Fibroblast of gingiva (primary cell): ENCODE results near the gene ACER3.
"Not testable (repeated sequence)": the region's sequence is repeated elsewhere in the genome, so short reads cannot be mapped to it uniquely, and the experiment has no call there.

Experiments
- DNase-seq: peaks from one replicate; pipeline ENCODE4 v3.0.0-alpha.2; 2011; ENCODE audit warnings: low read depth

ACER3 gene

GRCh38 chr11:76860539-76861475 is at the start of gene ACER3:
Gene ACER3, plus strand, starts transcription at chr11:76860918. Its CDS starts 59 bp downstream, at chr11:76860977.
- peak; percentile 83 for DNase-seq

DNA sequence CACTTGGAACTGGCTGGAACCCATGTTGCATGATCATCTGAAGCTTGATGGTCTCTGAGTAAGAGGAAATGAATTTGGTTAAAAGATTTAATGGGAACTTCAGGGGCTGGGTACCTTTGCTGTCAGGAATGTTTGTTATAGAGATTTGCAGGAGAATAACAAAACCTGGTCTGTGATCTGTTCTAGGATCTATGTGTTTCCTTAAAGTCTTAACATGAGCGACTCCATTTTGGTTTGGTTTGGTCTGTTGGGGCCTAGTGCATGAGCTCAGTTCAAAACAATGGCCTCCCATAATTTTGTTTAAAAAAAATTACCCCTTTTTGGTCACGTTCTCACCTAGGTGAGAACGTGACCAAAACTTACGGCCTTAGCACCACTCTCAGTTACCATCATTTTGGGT is 49.5 kb upstream of the ACER3 start:
- no peak for DNase-seq

DNA sequence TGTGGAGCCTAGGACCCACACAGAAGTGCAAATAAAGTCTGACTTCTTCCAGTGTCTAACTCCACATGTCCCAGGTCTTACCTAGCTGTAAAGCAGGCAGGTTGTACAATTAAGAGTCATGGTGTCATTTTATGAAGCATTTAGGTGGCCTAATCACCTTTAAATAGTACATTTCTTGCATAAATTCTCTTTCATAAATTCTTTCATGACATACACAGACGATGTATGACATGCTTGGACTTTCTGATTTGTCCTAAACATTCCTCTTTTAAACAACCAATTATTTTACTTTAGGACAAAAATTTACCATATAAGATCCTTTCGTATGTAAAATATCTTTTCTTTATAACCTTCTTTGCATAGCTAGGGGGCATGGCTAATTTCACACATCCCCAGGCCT is 46.3 kb upstream of the ACER3 start:
- no peak for DNase-seq

DNA sequence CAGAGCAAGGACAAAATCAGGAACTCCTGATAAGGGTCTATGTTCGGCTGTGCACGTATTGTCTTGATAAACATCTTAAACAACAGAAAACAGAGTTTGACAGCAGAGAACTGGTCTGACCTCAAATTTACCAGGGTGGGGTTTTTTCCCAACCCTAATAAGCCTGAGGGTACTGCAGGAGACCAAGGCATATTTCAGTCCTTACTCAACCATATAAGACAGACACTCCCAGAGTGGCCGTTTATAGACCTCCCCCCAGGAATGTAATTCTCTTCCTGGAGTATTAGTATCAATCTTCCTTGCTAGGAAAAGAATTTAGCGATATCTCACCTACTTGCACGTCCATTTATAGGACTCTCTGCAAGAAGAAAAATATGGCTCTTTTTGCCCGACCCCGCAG is 45.0 kb upstream of the ACER3 start:
- not testable (repeated sequence) for DNase-seq

DNA sequence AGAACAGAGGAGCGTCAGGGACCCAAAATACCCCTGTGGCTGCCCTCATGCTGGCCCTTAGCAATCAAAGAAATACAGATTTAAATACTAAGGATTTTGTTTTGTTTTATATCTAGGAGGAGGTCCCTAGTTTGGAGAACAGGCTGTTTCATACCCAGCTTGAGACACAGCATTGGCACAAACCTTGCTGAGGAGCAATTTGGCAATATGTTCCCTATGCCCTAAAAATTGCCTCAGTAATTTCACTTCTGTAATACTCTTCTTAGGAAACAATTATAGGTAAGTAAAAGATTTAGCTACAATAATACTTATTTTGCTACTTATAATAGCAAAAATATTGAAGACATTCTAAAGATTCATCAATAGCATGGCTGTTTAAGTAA is 40.5 kb upstream of the ACER3 start:
- DNase-seq, result no peak

DNA sequence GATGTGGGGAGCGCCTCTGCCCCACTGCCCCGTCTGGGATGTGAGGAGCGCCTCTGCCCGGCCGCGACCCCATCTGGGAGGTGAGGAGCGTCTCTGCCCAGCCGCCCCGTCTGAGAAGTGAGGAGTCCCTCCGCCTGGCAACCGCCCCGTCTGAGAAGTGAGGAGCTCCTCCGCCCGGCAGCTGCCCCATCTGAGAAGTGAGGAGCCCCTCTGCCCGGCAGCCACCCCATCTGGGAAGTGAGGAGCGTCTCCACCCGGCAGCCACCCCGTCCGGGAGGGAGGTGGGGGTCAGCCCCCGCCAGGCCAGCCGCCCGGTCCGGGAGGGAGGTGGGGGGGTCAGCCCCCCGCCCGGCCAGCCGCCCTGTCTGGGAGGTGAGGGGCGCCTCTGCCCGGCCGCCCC is 39.3 kb upstream of the ACER3 start:
- not testable (repeated sequence) for DNase-seq

DNA sequence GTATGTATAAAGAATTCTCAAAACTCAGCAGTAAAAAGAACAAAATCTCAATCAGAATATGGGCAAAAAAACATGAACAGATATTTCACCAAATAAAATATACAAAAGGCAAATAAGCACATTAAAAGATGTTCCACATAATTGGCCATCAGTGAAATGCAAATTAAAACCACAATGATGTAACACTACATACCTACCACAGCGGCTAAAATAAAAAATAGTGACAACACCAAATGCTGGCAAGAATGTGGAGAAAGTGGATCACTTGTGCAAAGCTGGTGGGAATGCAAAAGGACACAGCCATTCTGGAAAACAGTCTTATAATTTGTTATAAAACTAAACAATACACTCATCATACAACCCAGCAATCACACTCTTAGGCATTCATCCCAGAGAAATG is 38.3 kb upstream of the ACER3 start:
- no peak for DNase-seq

DNA sequence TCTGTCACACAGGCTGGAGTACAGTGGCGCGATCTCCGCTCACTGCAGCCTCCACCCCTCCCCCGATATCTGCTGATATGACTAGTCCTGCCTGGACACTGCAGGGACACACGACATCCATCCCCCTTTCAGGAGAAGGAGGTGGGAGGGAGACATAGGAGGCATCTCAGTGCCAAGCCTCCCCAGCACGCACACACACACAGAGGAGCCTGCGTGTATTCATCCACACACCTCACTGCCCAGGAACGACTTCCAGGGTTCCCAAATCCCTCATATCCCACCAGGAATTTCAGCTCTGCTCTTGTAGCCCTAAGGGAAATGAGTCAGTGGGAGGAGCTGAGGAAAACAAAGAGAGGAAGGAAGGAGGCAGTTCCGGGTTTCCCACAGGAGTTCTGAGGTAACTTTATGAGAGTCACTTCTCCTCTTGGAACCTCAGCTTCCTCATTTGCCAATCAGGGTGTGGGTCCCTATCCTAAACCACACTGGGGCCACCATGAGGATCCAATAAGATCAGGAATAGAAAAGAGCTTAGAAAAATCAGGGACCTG is 37.2 kb upstream of the ACER3 start:
- no peak for DNase-seq

DNA sequence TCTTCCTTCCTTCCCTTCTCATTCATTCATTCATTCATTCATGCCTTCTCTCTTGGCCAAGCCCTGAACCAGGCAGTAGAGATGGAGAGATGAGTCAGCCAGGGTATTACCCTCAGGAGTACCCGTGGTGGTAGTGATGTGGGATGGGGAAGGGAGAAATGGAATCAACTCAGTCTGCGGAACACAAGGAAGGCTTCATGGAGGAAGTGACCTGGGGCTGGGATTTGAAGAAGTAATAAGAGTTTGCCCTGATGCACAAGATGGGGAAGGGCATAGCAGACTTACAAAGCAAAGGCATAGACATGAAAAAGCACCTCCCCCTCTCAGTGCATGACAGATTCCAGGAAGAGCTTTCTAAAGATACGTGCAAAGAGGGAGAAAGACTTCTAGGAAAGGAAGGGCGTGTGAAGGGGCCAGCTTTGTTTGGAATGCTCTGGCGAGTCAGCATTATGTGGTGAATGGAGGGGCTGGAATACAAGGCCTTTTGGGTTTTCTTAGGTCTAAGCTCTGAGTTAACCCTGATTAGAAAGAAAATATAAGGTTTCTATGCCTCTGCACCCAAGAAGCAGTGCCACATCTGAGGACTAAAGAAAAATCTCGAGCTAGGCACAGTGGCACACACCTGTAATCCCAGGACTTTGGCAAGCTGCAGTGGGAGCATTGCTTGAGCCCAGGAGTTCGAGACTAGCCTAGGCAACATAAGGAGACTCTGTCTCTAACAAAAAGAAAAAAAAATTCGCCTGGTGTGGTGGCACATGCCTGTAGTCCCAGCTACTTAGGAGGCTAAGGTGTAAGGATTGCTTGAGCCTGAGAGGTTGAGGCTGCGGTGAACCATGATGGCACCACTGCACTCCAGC is 36.4 kb upstream of the ACER3 start:
- no peak for DNase-seq

- no peak for DNase-seq
Measured at GRCh38 chr11:76824980-76825725, 35.6 kb upstream of the ACER3 start.

GRCh38 chr11:76825726-76826396 is 34.9 kb upstream of the ACER3 start:
- DNase-seq, result no peak

DNA sequence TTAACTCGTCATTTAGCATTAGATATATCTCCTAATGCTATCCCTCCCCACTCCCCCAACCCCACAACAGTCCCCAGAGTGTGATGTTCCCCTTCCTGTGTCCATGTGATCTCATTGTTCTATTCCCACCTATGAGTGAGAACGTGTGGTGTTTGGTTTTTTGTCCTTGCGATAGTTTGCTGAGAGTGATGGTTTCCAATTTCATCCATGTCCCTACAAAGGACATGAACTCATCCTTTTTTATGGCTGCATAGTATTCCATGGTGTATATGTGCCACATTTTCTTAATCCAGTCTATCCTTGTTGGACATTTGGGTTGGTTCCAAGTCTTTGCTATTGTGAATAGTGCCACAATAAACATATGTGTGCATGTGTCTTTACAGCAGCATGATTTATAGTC is 34.2 kb upstream of the ACER3 start:
- DNase-seq, result not testable (repeated sequence)

DNA sequence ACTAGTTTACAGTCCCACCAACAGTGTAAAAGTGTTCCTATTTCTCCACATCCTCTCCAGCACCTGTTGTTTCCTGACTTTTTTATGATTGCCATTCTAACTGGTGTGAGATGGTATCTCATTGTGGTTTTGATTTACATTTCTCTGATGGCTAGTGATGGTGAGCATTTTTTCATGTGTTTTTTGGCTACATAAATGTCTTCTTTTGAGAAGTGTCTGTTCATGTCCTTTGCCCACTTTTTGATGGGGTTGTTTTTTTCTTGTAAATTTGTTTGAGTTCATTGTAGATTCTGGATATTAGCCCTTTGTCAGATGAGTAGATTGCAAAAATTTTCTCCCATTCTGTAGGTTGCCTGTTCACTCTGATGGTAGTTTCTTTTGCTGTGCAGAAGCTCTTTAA is 33.7 kb upstream of the ACER3 start:
- DNase-seq, result not testable (repeated sequence)

GRCh38 chr11:76830639-76831327 is 29.9 kb upstream of the ACER3 start:
- DNase-seq, result peak; percentile 65

DNA sequence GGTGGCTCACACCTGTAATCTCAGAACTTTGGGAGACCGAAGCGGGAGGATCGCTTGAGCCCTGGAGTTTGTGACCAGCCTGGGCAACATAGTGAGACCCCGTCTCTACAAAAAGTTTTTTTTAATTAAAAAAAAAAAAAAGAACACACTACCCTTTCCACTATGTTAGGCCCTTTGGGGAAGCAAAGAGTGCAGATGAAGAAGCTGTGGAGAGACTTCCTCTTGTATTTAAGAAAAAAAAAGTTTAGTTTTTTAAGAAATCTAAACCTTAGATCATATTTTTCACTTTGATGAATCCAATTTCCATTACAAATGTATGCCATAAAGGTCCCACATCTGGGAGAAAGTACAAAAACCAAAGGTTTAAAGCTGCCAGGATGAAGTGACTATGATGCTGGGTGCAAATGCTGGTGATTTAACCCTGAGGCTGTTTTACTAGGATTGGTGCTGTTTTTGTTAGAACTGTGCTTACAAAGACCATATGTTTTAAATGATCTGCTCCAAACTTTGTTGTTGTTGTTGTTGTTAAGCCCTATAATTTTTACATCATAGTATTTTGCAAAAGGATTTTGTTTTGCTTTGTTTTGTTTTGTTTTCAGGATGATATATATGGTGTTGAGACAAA is 28.9 kb upstream of the ACER3 start:
- DNase-seq, result peak; percentile 23

DNA sequence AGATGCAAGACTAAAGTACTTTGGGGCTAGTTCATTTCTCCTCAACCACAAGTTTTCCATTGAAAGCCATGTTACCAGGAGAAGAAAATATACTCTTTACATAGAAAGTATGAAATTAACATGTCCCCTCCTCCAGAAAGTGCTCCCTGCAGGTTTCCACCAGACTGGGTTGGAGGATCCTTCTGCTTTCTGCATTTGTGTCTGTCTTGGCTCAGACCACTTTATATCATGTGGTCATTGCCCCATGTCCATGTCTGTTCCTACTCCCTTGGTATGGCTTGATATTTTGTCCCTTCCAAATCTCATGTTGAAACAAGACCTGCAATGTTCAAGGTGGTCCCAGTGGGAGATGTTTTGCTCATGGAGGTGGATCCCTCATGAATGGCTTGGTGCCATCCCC is 28.4 kb upstream of the ACER3 start:
- no peak for DNase-seq

GRCh38 chr11:76834151-76834550 is 26.6 kb upstream of the ACER3 start:
- DNase-seq, result peak; percentile 59

DNA sequence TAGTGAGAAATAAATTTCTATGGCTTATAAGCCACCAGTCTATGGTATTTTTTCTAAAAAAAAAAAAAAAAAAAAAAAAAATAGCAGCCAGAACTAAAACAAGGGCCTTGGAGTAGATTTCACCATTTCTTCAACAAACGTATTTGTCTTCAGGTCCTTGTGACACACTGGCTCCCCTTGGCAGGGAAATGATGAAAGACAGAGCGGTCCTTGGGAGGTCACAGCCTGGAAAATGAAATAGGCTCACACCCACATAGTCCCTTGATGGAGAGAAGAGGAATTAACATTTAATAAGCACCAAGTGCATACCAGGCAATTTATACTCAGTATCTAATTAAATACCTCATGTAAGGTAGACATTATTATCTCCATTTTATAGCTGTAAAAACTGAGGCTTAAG is 25.7 kb upstream of the ACER3 start:
- no peak for DNase-seq

DNA sequence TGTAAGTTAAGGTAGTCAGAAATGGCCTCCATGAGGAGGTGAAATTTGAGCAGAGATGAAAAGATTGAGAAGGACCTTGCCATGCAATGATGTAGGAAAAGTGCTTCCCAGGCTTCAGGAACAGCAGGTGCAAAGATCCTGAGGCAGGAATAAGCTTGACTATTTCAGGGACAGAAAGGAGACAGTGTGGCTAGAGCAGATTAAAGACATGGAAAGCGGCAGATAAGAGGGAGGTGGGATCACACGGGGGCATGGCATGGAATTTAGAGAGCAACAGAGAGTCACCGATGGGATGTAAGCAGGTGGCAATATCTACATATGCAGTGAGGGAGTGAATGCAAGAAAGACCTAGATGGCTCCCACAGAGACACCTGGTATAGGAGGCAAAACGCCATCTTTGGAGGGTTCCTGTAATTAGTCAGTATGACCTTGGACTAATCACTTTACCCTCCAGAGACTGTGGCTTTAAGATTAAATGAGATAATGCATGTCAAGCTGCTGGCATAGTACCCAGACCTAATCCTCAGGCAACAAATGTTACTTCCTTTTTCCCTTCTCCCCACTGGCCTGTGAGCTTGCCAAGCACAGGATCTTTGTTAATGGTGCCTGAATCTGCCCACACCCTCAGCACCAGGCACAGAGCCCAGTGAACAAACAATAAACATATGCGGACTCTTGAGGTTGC is 24.6 kb upstream of the ACER3 start:
- peak; percentile 98 for DNase-seq
